Measurements from ENCODE around the gene PTPRD. TPM values are rescaled to one million over a fixed set of nuclear protein-coding genes. Genes with fewer than 3 reads are reported as not detected.

Gene PTPRD
- total and polyA plus RNA-seq, 2 of the 4 experiments (the other 2 are of a cell fraction) = 0.07 to 0.18 TPM

- Histone ChIP-seq H3K27ac (ENCODE audit: insufficient read depth, low read length) (no peak overlapping the region), H2AK5ac (ENCODE audit: low read depth, low read length) (no peak overlapping the region), H3K18ac (ENCODE audit: low read depth, low read length) (no peak overlapping the region), H3K4ac (ENCODE audit: low read depth, low read length) (no peak overlapping the region), H3K14ac (replicated peaks; ENCODE audit: low read depth, low read length) (no peak overlapping the region), H2BK20ac (ENCODE audit: low read depth, low read length) (no peak overlapping the region), H3K9me3 (ENCODE audit: control insufficient read depth, insufficient read depth, low read length) (peaks cover 2% of the 10 kb centered on the region; the same call in 1 of the 2 replicates), H3K56ac (ENCODE audit: extremely low read depth, insufficient read depth, low read length) (no peak overlapping the region), H2BK120ac (ENCODE audit: low read depth, low read length) (no peak overlapping the region), H4K20me1 (ENCODE audit: insufficient read depth, low read length) (no peaks in the 10 kb centered on the region), H3K4me3 (ENCODE audit: insufficient read depth, low read depth, low read length) (no peak overlapping the region), H2AFZ (replicated peaks; ENCODE audit: low read length, poor library complexity) (no peak overlapping the region), H4K5ac (ENCODE audit: low read depth, low read length) (no peak overlapping the region), H4K8ac (ENCODE audit: low read depth in 2 of 2, low read length in 2 of 2) (no peak overlapping the region), H2BK5ac (ENCODE audit: low read depth, low read length, poor library complexity, severe bottlenecking) (no peak overlapping the region), H3K23ac (ENCODE audit: low read depth, low read length) (no peak overlapping the region), H3K4me1 (ENCODE audit: control insufficient read depth, insufficient read depth, low read length) (no peaks in the 10 kb centered on the region), H3K9me1 (ENCODE audit: insufficient read depth, low read length) (no peaks in the 10 kb centered on the region), H3K9ac (ENCODE audit: low read depth, low read length) (no peak overlapping the region), H3K79me1 (ENCODE audit: low read depth in 1 of 2, low read length in 2 of 2) (no peaks in the 10 kb centered on the region), H3K36me3 (ENCODE audit: control insufficient read depth, insufficient read depth, low read length) (no peaks in the 10 kb centered on the region), H2BK15ac (ENCODE audit: low read depth, low read length) (no peak overlapping the region), H3K27me3 (ENCODE audit: control insufficient read depth, insufficient read depth, low read length) (no peaks in the 10 kb centered on the region), H3K4me2 (ENCODE audit: low read depth, low read length) (no peak overlapping the region), H2AK9ac (replicated peaks; ENCODE audit: low read depth, low read length, poor library complexity) (no peak overlapping the region), H4K91ac (ENCODE audit: insufficient read depth, low read depth, low read length) (no peak overlapping the region)
- DNase-seq (no peak), ATAC-seq (ENCODE audit: low read depth) (no peak)
- ChIA-PET POLR2A (ENCODE audit: unreplicated experiment) (no interaction called here), CTCF (no interaction called here)
- no CpG with 5 or more reads among the region's 1 CpG for WGBS, 2 experiments (ENCODE audit: extremely low coverage in 2 of 2, insufficient read length in 1 of 2)
- in situ Hi-C loops (cut with MboI; ENCODE audit: low sequenced_read_pairs) (no loop called here), dilution Hi-C loops (cut with HindIII; ENCODE audit: low sequenced_read_pairs, unreplicated experiment) (no loop called here), intact Hi-C loops (cut with micrococcal nuclease) (no loop called here)
- TF ChIP-seq BHLHE40 (IDR thresholded peaks at IDR 0.05; ENCODE audit: low read depth, low read length) (no peak), RCOR1 (IDR thresholded peaks at IDR 0.05; ENCODE audit: insufficient replicate concordance, low read length) (no peak), MAFK (IDR thresholded peaks at IDR 0.05; ENCODE audit: low read depth, low read length) (no peak), RAD21 (IDR thresholded peaks at IDR 0.05; ENCODE audit: low read length) (no peak), CEBPB (IDR thresholded peaks at IDR 0.05; ENCODE audit: low read depth, low read length) (no peak), USF2 (IDR thresholded peaks at IDR 0.05; ENCODE audit: low read depth, low read length) (no peak), ELK1 (IDR thresholded peaks at IDR 0.05; ENCODE audit: borderline replicate concordance, low read depth, low read length) (no peak), FOS (IDR thresholded peaks at IDR 0.05; ENCODE audit: low read depth, low read length) (no peak), POLR2A (IDR thresholded peaks at IDR 0.05; ENCODE audit: low read depth, low read length) (no peak), NFE2L2 (IDR thresholded peaks at IDR 0.05; ENCODE audit: low read depth, low read length) (no peak), MXI1 (IDR thresholded peaks at IDR 0.05; ENCODE audit: borderline replicate concordance, low read depth, low read length) (no peak), RFX5 (IDR thresholded peaks at IDR 0.05; ENCODE audit: low read depth, low read length) (no peak), SMC3 (IDR thresholded peaks at IDR 0.05; ENCODE audit: low read depth, low read length) (no peak), CTCF (conservative IDR thresholded peaks at IDR 0.05; ENCODE audit: low read depth, low read length) (no peak), CHD1 (IDR thresholded peaks at IDR 0.05; ENCODE audit: low read depth, low read length) (no peak), MAZ (IDR thresholded peaks at IDR 0.05; ENCODE audit: borderline replicate concordance, low read depth, low read length) (no peak)
- no TSS peak for BruUV-seq (replicated peaks)
Measured at GRCh38 chr9:8888591-8888990, 1724.2 kb downstream of the PTPRD start.
